Adipocyte (in vitro differentiated cells): ENCODE measurements around the gene RALGAPA1.
A peak's percentile ranks its signal among the peaks of the same experiment; 100 is the strongest.
"Not testable (repeated sequence)": the region's sequence is repeated elsewhere in the genome, so short reads cannot be mapped to it uniquely, and the experiment has no call there.

Experiments used
- DNase-seq: peaks from one replicate; pipeline ENCODE4 v3.0.0-alpha.2; 2015; ENCODE audit warnings: low read depth
- H3K27me3 ChIP-seq: replicated peaks from 2 replicates; pipeline ENCODE4 v1.7.0; 2013; ENCODE audit warnings: mild to moderate bottlenecking, low read length, moderate library complexity; ENCODE audit not compliant: control insufficient read depth, insufficient read depth
- H3K36me3 ChIP-seq: 2 replicates; pipeline ENCODE4 v1.7.0; 2013; ENCODE audit warnings: low read length, mild to moderate bottlenecking, moderate library complexity; ENCODE audit not compliant: control insufficient read depth, insufficient read depth, severe bottlenecking
- H3K4me1 ChIP-seq: 2 replicates; pipeline ENCODE4 v1.7.0; 2013; ENCODE audit warnings: mild to moderate bottlenecking, low read length, moderate library complexity; ENCODE audit not compliant: control insufficient read depth, insufficient read depth
- H3K4me3 ChIP-seq: 2 replicates; pipeline ENCODE4 v1.7.0; 2013; ENCODE audit warnings: mild to moderate bottlenecking, low read length, moderate library complexity
- H3K9ac ChIP-seq: 2 replicates; pipeline ENCODE4 v1.7.0; 2013; ENCODE audit warnings: mild to moderate bottlenecking, low read length, moderate library complexity
- H3K9me3 ChIP-seq: 2 replicates; pipeline ENCODE4 v1.7.0; 2013; ENCODE audit warnings: mild to moderate bottlenecking, low read length, moderate library complexity; ENCODE audit not compliant: control insufficient read depth

Gene RALGAPA1

GRCh38 chr14:35689000-35689460, 120.1 kb downstream of the RALGAPA1 start:
- H3K4me3 ChIP-seq = no peak overlapping the region
- peaks cover 26% of the 10 kb centered on the region for H3K36me3 ChIP-seq
- H3K27me3 ChIP-seq = no peaks in the 10 kb centered on the region
- H3K9me3 ChIP-seq = no peaks in the 10 kb centered on the region
- peaks cover 3% of the 10 kb centered on the region for H3K4me1 ChIP-seq
- no peak for DNase-seq
- no peak overlapping the region for H3K9ac ChIP-seq

DNA sequence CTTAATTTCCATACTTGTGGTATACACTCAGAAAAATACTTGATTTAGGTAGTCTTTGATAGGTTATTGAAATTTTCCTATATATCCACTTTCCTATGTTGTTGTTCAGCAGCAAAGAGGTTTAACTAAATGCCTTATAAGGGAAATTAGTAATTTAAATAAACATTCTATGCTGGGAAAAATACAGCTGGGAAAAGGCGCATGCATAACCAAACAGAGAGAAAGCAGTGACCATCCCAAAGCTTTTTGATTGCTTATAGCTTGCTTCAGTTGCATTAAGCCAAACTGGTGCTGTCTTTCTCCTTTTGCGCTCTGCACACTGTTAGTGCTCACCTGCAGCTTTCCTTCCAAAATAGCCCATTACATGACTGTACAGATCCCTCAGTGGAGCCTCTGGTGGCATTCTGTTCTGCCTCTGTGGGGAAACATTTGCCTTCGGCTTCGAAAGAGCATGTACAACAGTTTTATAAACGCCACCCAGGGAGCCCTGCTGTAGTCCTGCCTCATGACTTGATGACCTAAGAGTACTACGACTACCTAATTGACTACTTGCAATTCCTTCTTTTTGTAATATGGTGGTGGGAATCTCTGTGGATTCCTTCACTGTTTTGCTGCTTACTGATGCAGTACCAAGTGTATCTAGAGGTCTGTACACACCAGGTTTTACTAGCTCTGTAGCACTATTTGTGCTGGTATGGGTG, 120.8 kb downstream of the RALGAPA1 start:
- no peak for DNase-seq
- no peaks in the 10 kb centered on the region for H3K27me3 ChIP-seq
- H3K4me3 ChIP-seq = no peak overlapping the region
- H3K36me3 ChIP-seq = peaks cover 34% of the 10 kb centered on the region
- no peaks in the 10 kb centered on the region for H3K9me3 ChIP-seq
- no peak overlapping the region for H3K9ac ChIP-seq
- peaks cover 3% of the 10 kb centered on the region for H3K4me1 ChIP-seq

- Histone ChIP-seq H3K9ac (no peak overlapping the region), H3K36me3 (peaks cover 42% of the 10 kb centered on the region), H3K4me3 (no peak overlapping the region), H3K4me1 (peaks cover 3% of the 10 kb centered on the region), H3K27me3 (no peaks in the 10 kb centered on the region), H3K9me3 (no peaks in the 10 kb centered on the region)
- peak; percentile 81 for DNase-seq
These were observed 121.7 kb downstream of the RALGAPA1 start for GRCh38 chr14:35687335-35687939.

DNA sequence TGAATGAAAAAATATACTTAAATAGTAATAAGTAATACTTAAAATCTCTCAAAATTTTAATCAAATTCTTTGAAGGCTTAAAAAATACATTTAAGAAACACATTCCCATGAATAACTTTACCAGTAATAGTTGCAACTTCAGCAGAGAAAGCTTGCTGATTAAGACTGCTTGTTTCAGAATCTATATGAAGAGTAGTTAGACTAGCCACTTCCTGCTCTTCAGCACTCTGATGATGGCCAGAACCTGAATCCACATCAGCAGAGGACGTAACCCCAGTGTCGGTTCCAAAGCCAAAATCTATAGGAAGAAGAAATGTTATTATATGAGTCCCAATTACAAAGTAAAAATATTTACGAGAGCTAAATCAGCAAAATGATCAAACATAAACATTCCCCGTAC, 125.4 kb downstream of the RALGAPA1 start:
- H3K36me3 ChIP-seq = peaks cover 40% of the 10 kb centered on the region
- DNase-seq = not testable (repeated sequence)

GRCh38 chr14:35682802-35683201, 126.3 kb downstream of the RALGAPA1 start:
- no peaks in the 10 kb centered on the region for H3K9me3 ChIP-seq
- no peaks in the 10 kb centered on the region for H3K27me3 ChIP-seq
- no peaks in the 10 kb centered on the region for H3K4me1 ChIP-seq
- H3K4me3 ChIP-seq = no peak overlapping the region
- DNase-seq = peak; percentile 22
- peaks cover 34% of the 10 kb centered on the region for H3K36me3 ChIP-seq
- no peak overlapping the region for H3K9ac ChIP-seq

More for the DNA sequence above, 125.4 kb downstream of the RALGAPA1 start:
- H3K4me3 ChIP-seq, H3K9ac ChIP-seq, H3K4me1 ChIP-seq, H3K27me3 ChIP-seq, H3K9me3 ChIP-seq: not testable (repeated sequence)

GRCh38 chr14:35678403-35679028, 130.6 kb downstream of the RALGAPA1 start:
- Histone ChIP-seq H3K27me3 (no peaks in the 10 kb centered on the region), H3K4me3 (no peak overlapping the region), H3K9me3 (no peaks in the 10 kb centered on the region), H3K36me3 (peaks cover 61% of the 10 kb centered on the region), H3K9ac (no peak overlapping the region), H3K4me1 (no peaks in the 10 kb centered on the region)
- no peak for DNase-seq

DNA sequence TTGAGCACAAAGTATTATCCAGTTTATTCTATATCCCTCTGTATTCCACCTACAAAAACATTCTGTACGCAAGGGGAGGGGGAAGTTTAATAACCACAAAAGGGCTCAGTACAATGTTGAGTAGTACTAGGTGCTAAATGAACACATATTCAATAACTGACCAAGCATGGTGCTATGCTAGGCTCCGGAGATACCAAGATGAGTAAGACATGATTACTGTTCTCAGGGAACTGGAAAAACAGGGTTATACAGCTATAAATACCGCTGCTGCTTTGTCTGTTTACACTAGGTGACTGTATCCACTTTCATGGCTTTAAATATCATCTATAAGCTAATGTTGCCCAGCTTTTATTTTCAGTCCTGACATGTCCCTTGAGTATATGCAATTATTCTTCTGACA, 139.3 kb downstream of the RALGAPA1 start:
- Histone ChIP-seq H3K36me3 (peaks cover 51% of the 10 kb centered on the region), H3K9me3 (no peaks in the 10 kb centered on the region), H3K4me3 (no peak overlapping the region), H3K4me1 (no peaks in the 10 kb centered on the region), H3K27me3 (no peaks in the 10 kb centered on the region), H3K9ac (no peak overlapping the region)
- peak; percentile 30 for DNase-seq

DNA sequence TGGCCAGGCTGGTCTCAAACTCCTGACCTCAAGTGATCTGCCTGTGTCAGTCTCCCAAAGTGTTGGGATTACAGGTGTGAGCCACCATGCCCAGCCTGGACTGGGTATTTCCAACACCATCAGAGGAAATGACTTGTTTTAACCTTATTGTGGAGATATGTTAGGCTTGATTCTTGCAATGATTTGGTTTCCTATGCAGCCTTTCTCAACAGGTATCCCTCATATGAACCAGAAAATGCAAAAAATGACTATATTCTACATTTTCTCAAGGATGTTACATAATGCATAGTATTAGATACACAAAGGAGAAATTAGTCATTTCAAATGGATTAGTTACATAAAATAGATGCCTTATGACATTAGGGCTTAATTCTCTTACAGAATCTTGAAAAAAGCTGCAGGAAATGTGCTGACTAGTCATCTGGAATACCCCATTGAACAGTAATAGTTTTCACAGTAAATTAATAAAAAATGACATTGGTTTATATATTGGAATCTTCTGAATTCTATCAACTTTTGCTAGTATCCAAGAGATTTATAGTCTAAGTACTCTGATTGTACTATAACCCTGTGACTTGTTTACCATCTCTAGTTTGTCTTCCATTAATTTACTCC, 142.6 kb downstream of the RALGAPA1 start:
- Histone ChIP-seq H3K27me3 (no peaks in the 10 kb centered on the region), H3K9me3 (no peaks in the 10 kb centered on the region), H3K4me3 (no peak overlapping the region), H3K4me1 (no peaks in the 10 kb centered on the region), H3K9ac (no peak overlapping the region), H3K36me3 (peaks cover 31% of the 10 kb centered on the region)
- DNase-seq = no peak

DNA sequence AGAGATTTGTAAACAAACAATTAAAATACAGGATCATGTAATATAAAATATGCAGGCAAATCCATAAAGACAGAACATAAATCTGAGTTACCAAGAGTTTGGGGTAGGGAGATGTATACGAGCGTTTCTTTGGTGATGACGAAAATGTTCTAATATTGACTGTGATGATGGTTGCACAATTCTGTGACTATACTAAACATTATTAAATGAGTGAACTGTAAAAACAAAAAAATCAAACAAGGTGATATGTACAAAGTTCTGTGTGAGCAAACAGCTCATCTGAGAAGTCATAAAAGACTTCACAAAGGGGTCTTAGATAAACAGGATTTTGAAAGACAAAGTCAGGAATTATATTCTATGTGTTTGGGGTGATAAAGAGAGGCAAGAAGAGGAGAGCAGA, 147.2 kb downstream of the RALGAPA1 start:
- Histone ChIP-seq H3K9me3 (no peaks in the 10 kb centered on the region), H3K27me3 (no peaks in the 10 kb centered on the region), H3K36me3 (peaks cover 21% of the 10 kb centered on the region), H3K4me3 (no peak overlapping the region), H3K4me1 (no peaks in the 10 kb centered on the region), H3K9ac (no peak overlapping the region)
- DNase-seq = no peak

- Histone ChIP-seq H3K27me3 (no peaks in the 10 kb centered on the region), H3K36me3 (peaks cover 28% of the 10 kb centered on the region), H3K9ac (no peak overlapping the region), H3K4me1 (no peaks in the 10 kb centered on the region), H3K9me3 (no peaks in the 10 kb centered on the region), H3K4me3 (no peak overlapping the region)
- DNase-seq = no peak
These were observed 156.1 kb downstream of the RALGAPA1 start for GRCh38 chr14:35653045-35653444.

DNA sequence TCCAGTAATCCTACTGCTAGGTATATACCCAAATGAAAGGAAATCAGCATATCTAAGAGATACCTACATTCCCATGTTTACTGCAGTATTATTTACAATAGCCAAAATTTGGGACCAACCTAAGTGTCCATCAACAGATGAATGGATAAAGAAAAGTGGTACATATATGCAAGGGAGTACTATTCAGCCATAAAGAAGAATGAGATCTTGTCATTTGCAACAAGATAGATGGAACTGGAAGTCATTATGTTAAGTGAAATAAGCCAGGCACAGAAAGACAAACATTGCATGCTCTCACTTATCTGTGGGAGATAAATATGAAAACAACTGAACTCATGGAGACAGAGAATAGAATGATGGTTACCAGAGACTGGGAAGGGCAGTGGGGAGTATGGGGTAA, 165.6 kb downstream of the RALGAPA1 start:
- no peak overlapping the region for H3K9ac ChIP-seq
- H3K36me3 ChIP-seq = peaks cover 49% of the 10 kb centered on the region
- H3K4me3 ChIP-seq = no peak overlapping the region
- DNase-seq = no peak
- H3K27me3 ChIP-seq = no peaks in the 10 kb centered on the region
- H3K4me1 ChIP-seq = no peaks in the 10 kb centered on the region
- H3K9me3 ChIP-seq = peaks cover 13% of the 10 kb centered on the region
